H1 (cell line): ENCODE results near the gene IFI30.

Experiments
- EGR1 ChIP-seq: IDR thresholded peaks from 2 replicates; pipeline ENCODE4 v1.6.1; 2011; ENCODE audit warnings: low read depth, low read length, borderline replicate concordance
- FOSL1 ChIP-seq: IDR thresholded peaks from 2 replicates; pipeline ENCODE4 v1.6.1; 2011; ENCODE audit warnings: mild to moderate bottlenecking, low read depth, low read length, moderate library complexity; ENCODE audit not compliant: insufficient read depth
- MAX ChIP-seq: IDR thresholded peaks from 2 replicates; pipeline ENCODE4 v1.6.1; 2012; ENCODE audit warnings: inconsistent platforms
- POLR2A ChIP-seq, 2 experiments: IDR thresholded peaks; 1 replicate in 1 of 2; 2 replicates in 1 of 2; pipeline ENCODE4 v1.6.1; 2011; ENCODE audit warnings: low read depth in 2 of 2, low read length in 2 of 2, mild to moderate bottlenecking in 2 of 2; ENCODE audit errors: control extremely low read depth in 1 of 2
- USF2 ChIP-seq: IDR thresholded peaks from 2 replicates; pipeline ENCODE4 v1.6.1; 2011; ENCODE audit warnings: low read length, improper control_type of control experiment
- YY1 ChIP-seq: IDR thresholded peaks from 2 replicates; pipeline ENCODE4 v1.6.1; 2011; ENCODE audit warnings: low read depth, mild to moderate bottlenecking, low read length
- ZNF274 ChIP-seq: IDR thresholded peaks from 2 replicates; pipeline ENCODE4 v1.7.0; 2012; ENCODE audit warnings: low read length, borderline replicate concordance; ENCODE audit errors: extremely low read depth

GRCh38 chr19:18173572-18174288 lies at the start of gene IFI30:
- TF ChIP-seq POLR2A (IDR thresholded peaks at IDR 0.05; ENCODE audit: control extremely low read depth in 1 of 2, low read depth in 2 of 2, low read length in 2 of 2) (no peak; a peak in 1 of 3 replicates), USF2 (peak; percentile 62; the same call in 1 of the 2 replicates), ZNF274 (no peak), EGR1 (no peak), FOSL1 (no peak), YY1 (no peak), MAX (peak; percentile 77)
